ENCODE data around the gene EXOC4. TPM values are rescaled to one million over a fixed set of nuclear protein-coding genes. Genes with fewer than 3 reads are reported as not detected.

EXOC4 gene
- total RNA-seq, 4 donors from 2014 or later = 36.6 to 64.0 (median 57.4) TPM

DNA sequence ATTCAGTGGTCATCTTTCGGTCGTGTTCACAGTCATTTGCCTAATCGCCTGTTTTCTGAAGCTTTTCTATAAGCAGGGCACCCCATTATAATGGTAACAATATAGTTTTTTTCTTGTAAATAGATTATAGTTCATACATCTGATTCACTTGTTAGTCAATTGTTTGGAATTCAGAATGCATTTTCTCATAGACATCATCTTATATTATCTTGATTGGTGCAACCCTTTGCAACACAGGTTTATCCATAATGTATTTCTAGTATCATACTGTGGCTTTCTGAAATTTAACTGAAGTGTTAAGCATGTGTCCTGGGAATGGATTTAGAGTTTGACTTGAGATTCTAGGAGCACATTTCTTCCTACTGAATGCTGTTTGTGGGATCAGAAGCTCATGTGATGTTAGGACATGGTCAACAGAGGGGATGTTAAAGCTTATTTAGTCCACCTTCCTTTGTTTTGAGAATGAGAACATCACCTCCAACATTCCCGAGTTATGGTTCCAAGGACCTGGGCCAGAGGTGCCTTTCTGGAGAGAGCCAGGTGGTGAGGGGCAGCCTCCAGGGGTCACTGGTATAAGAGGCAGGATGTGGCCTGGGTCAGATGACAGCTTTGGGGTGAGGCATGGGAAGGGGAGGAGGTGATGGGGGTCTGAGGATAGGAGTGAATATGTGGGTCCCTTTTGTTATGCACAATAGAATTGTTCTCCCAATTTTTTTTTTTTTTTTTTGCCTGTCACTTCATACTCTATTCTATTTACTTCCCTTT is 415.6 kb downstream of the EXOC4 start:
- DNase-seq (ENCODE audit: extremely low spot score) = no peak
- H3K9me3 ChIP-seq = no peaks in the 10 kb centered on the region
- H3K27me3 ChIP-seq = no peaks in the 10 kb centered on the region
- TF ChIP-seq POLR2AphosphoS5 (IDR thresholded peaks at IDR 0.05) = no peak
- TF ChIP-seq EP300 (IDR thresholded peaks at IDR 0.05) = no peak
- TF ChIP-seq POLR2A (IDR thresholded peaks at IDR 0.05; ENCODE audit: low read depth) = no peak
- TF ChIP-seq, protein P1, sequence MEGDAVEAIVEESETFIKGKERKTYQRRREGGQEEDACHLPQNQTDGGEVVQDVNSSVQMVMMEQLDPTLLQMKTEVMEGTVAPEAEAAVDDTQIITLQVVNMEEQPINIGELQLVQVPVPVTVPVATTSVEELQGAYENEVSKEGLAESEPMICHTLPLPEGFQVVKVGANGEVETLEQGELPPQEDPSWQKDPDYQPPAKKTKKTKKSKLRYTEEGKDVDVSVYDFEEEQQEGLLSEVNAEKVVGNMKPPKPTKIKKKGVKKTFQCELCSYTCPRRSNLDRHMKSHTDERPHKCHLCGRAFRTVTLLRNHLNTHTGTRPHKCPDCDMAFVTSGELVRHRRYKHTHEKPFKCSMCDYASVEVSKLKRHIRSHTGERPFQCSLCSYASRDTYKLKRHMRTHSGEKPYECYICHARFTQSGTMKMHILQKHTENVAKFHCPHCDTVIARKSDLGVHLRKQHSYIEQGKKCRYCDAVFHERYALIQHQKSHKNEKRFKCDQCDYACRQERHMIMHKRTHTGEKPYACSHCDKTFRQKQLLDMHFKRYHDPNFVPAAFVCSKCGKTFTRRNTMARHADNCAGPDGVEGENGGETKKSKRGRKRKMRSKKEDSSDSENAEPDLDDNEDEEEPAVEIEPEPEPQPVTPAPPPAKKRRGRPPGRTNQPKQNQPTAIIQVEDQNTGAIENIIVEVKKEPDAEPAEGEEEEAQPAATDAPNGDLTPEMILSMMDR (IDR thresholded peaks at IDR 0.05) = no peak
- intact Hi-C loops (cut with DNase I) = no loop called here
- no peaks in the 10 kb centered on the region for H3K4me1 ChIP-seq
- H3K27ac ChIP-seq (replicated peaks in 1 of 4) = no peak overlapping the region
- no peak overlapping the region for H3K4me3 ChIP-seq
- WGBS = 97% methylated on average over 4 of the region's 4 CpGs
- H3K36me3 ChIP-seq = no peaks in the 10 kb centered on the region

DNA sequence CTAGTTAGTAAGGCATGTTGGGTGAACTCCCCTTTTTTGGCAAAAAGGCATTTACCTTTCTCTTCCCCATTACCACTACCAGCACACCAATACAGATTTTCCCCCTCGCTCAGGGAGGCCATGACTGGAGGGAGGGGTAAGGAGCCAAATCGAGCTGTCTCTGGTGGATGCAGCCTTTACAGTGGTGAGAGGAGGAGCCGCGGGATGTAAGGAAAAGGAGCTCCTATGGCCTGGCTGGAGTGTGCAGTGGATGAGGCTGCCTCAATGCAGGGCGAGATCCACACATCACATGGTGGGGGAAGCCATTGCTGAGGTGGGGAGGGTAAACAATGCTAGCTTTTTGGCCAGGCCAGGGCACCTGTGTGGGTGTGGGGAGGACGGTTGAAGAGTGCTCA is 416.2 kb downstream of the EXOC4 start:
- WGBS = 95% methylated on average over 6 of the region's 6 CpGs
- no peaks in the 10 kb centered on the region for H3K4me1 ChIP-seq
- H3K27ac ChIP-seq (replicated peaks in 1 of 4) = no peak overlapping the region
- TF ChIP-seq POLR2A (IDR thresholded peaks at IDR 0.05; ENCODE audit: low read depth) (no peak), EP300 (IDR thresholded peaks at IDR 0.05) (no peak), POLR2AphosphoS5 (IDR thresholded peaks at IDR 0.05) (no peak)
- TF ChIP-seq, protein P1 (IDR thresholded peaks at IDR 0.05) = no peak
- DNase-seq (ENCODE audit: extremely low spot score) = no peak
- intact Hi-C loops (cut with DNase I) = no loop called here
- no peaks in the 10 kb centered on the region for H3K27me3 ChIP-seq
- no peak overlapping the region for H3K4me3 ChIP-seq
- no peaks in the 10 kb centered on the region for H3K9me3 ChIP-seq
- H3K36me3 ChIP-seq = no peaks in the 10 kb centered on the region

DNA sequence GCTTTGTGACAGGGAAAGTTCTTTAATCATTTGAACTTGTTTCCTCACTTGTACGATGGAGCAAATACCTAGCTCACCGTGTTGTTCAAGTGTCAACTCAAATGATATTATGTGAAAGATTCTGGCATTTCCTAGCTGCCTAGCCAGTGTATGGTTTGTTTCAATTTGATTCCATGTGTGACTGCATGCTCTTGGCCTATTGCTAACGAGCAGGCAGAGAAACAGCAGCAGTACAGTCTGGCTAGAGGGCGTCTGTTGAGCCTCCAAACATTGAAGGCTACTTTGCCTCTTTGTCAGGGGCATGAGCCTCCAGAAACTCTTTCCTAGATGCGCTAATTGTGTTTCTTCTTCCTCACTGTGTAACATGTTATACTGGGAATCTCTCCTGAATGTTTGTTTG is 417.4 kb downstream of the EXOC4 start:
- intact Hi-C loops (cut with DNase I) = no loop called here
- Histone ChIP-seq H3K4me1 (no peaks in the 10 kb centered on the region), H3K27me3 (no peaks in the 10 kb centered on the region), H3K36me3 (no peaks in the 10 kb centered on the region), H3K9me3 (no peaks in the 10 kb centered on the region), H3K27ac (replicated peaks in 1 of 4) (no peak overlapping the region), H3K4me3 (no peak overlapping the region)
- WGBS = 89% methylated on average over 5 of the region's 5 CpGs
- no peak for DNase-seq (ENCODE audit: extremely low spot score)
- TF ChIP-seq POLR2AphosphoS5 (IDR thresholded peaks at IDR 0.05) (no peak), POLR2A (IDR thresholded peaks at IDR 0.05; ENCODE audit: low read depth) (no peak), EP300 (IDR thresholded peaks at IDR 0.05) (no peak)
- TF ChIP-seq, protein P1 (IDR thresholded peaks at IDR 0.05) = no peak

DNA sequence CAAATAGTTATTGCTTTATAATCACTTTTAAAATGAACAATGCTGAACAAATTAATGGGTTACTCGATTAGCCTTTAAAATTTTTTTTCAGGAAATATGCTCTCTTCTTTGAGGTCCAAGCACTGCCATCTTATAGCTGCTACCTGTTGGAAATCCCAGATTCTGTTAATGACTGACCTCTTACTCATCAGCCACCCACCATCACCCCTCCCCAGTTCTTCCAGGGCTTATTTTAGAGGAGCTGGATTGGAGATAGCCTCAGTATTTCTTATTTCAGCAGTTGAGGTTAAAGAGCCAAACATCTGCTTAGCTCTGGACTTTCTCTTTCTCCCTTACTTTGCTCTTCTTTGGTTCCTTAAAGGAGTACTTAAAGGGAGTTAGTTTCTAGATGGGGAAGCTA is 420.0 kb downstream of the EXOC4 start:
- WGBS = 93% methylated on average over 1 of the region's 1 CpG
- intact Hi-C loops (cut with DNase I) = no loop called here
- H3K9me3 ChIP-seq = no peaks in the 10 kb centered on the region
- no peak for DNase-seq (ENCODE audit: extremely low spot score)
- H3K4me1 ChIP-seq = no peaks in the 10 kb centered on the region
- H3K27ac ChIP-seq (replicated peaks in 1 of 4) = no peak overlapping the region
- TF ChIP-seq EP300 (IDR thresholded peaks at IDR 0.05) (no peak), POLR2A (IDR thresholded peaks at IDR 0.05; ENCODE audit: low read depth) (no peak), POLR2AphosphoS5 (IDR thresholded peaks at IDR 0.05) (no peak)
- TF ChIP-seq, protein P1 (IDR thresholded peaks at IDR 0.05) = no peak
- no peaks in the 10 kb centered on the region for H3K27me3 ChIP-seq
- no peaks in the 10 kb centered on the region for H3K36me3 ChIP-seq
- no peak overlapping the region for H3K4me3 ChIP-seq
